ENCODE results near the gene ADH1A. TPM values are rescaled to one million over a fixed set of nuclear protein-coding genes. Genes with fewer than 3 reads are reported as not detected.

Gene ADH1A
- polyA plus RNA-seq, 1 of the 3 experiments (the other 2 are of a cell fraction): not detected

DNA sequence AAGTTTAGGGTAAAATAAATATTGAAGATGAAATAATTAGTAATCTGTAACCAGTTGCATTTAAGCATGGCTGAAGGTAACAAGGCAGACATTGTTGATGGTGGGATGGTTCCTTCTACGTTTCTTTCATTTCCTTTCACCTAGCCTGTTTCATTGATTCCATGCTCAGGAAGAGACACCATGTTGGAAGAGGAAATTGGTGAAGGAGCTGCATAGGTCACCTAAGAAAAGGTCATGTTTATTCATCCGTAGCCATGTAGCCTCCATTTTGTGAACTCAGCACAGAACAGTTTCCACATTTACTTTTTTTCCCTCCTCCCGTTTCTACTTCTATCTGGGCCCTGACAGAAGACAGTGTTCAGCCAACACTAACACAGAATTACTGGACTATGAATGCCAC is 26.6 kb upstream of the ADH1A start:
- WGBS (ENCODE audit: low lambda C conversion rate): 23% methylated on average over 3 of the region's 3 CpGs
- Histone ChIP-seq H2AFZ (ENCODE audit: low read depth) (no peak overlapping the region), H3K36me3 (replicated peaks in 1 of 2; ENCODE audit: control insufficient read depth in 1 of 2, insufficient read depth in 2 of 2, low read length in 1 of 2) (no peaks in the 10 kb centered on the region), H3K27me3 (ENCODE audit: insufficient read depth) (no peaks in the 10 kb centered on the region), H3K9ac (no peak overlapping the region), H3K9me3 (no peaks in the 10 kb centered on the region), H3K4me3 (ENCODE audit: low read depth in 2 of 2, low read length in 1 of 2) (no peak overlapping the region), H3K79me2 (ENCODE audit: insufficient read depth) (no peaks in the 10 kb centered on the region), H3K27ac (ENCODE audit: low read depth in 2 of 2, low read length in 1 of 2) (no peak overlapping the region), H3F3A (replicated peaks; ENCODE audit: insufficient read depth) (no peaks in the 10 kb centered on the region), H3K9me2 (no peaks in the 10 kb centered on the region), H3K4me1 (ENCODE audit: control insufficient read depth in 1 of 2, insufficient read depth in 2 of 2, low read depth in 1 of 2, low read length in 1 of 2) (no peaks in the 10 kb centered on the region), H4K20me1 (ENCODE audit: insufficient read depth) (no peaks in the 10 kb centered on the region), H3K4me2 (no peak overlapping the region)
- CTCF ChIA-PET: no interaction called here
- no peak for TF ChIP-seq NRF1 (IDR thresholded peaks at IDR 0.05; ENCODE audit: low read depth, low read length)
- no peak for TF ChIP-seq YY1 (IDR thresholded peaks at IDR 0.05; ENCODE audit: low read depth)
- TF ChIP-seq RFX5 (IDR thresholded peaks at IDR 0.05; ENCODE audit: low read length): no peak
- no peak for TF ChIP-seq TCF12 (IDR thresholded peaks at IDR 0.05)
- TF ChIP-seq FOSL2 (IDR thresholded peaks at IDR 0.05; ENCODE audit: borderline replicate concordance, low read depth): no peak
- TF ChIP-seq MXI1 (IDR thresholded peaks at IDR 0.05; ENCODE audit: low read depth, low read length): no peak
- no peak for TF ChIP-seq GATA2 (CRISPR knock-in tag; IDR thresholded peaks at IDR 0.05)
- TF ChIP-seq NFIC (IDR thresholded peaks at IDR 0.05; ENCODE audit: borderline replicate concordance): no peak
- no peak for TF ChIP-seq USF1 (IDR thresholded peaks at IDR 0.05; ENCODE audit: borderline replicate concordance, low read depth)
- no peak for TF ChIP-seq REST (IDR thresholded peaks at IDR 0.05; ENCODE audit: low read depth, low read length)
- no peak for TF ChIP-seq EP300 (IDR thresholded peaks at IDR 0.05; ENCODE audit: borderline replicate concordance in 1 of 2, low read depth in 1 of 2, low read length in 1 of 2)
- TF ChIP-seq GABPA (IDR thresholded peaks at IDR 0.05; ENCODE audit: low read depth): no peak
- no peak for TF ChIP-seq CHD2 (IDR thresholded peaks at IDR 0.05; ENCODE audit: low read length, partially characterized antibody)
- TF ChIP-seq, protein P1, sequence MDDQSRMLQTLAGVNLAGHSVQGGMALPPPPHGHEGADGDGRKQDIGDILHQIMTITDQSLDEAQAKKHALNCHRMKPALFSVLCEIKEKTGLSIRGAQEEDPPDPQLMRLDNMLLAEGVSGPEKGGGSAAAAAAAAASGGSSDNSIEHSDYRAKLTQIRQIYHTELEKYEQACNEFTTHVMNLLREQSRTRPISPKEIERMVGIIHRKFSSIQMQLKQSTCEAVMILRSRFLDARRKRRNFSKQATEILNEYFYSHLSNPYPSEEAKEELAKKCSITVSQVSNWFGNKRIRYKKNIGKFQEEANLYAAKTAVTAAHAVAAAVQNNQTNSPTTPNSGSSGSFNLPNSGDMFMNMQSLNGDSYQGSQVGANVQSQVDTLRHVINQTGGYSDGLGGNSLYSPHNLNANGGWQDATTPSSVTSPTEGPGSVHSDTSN (IDR thresholded peaks at IDR 0.05): no peak
- no peak for TF ChIP-seq POLR2AphosphoS5 (IDR thresholded peaks at IDR 0.05; ENCODE audit: low read depth, low read length)
- TF ChIP-seq USF2 (IDR thresholded peaks at IDR 0.05; ENCODE audit: borderline replicate concordance, low read depth, low read length): no peak
- no peak for TF ChIP-seq TAF1 (IDR thresholded peaks at IDR 0.05; ENCODE audit: borderline replicate concordance, low read depth, low read length)
- TF ChIP-seq, protein P2, sequence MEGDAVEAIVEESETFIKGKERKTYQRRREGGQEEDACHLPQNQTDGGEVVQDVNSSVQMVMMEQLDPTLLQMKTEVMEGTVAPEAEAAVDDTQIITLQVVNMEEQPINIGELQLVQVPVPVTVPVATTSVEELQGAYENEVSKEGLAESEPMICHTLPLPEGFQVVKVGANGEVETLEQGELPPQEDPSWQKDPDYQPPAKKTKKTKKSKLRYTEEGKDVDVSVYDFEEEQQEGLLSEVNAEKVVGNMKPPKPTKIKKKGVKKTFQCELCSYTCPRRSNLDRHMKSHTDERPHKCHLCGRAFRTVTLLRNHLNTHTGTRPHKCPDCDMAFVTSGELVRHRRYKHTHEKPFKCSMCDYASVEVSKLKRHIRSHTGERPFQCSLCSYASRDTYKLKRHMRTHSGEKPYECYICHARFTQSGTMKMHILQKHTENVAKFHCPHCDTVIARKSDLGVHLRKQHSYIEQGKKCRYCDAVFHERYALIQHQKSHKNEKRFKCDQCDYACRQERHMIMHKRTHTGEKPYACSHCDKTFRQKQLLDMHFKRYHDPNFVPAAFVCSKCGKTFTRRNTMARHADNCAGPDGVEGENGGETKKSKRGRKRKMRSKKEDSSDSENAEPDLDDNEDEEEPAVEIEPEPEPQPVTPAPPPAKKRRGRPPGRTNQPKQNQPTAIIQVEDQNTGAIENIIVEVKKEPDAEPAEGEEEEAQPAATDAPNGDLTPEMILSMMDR (IDR thresholded peaks at IDR 0.05): no peak
- TF ChIP-seq, protein P3, sequence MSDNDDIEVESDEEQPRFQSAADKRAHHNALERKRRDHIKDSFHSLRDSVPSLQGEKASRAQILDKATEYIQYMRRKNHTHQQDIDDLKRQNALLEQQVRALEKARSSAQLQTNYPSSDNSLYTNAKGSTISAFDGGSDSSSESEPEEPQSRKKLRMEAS (IDR thresholded peaks at IDR 0.05; ENCODE audit: low read depth): no peak
- no peak for TF ChIP-seq ELF1 (IDR thresholded peaks at IDR 0.05)
- POLR2A ChIA-PET: no interaction called here
- no peak for DNase-seq
